DND-41 (cell line): Measurements from ENCODE around the gene UGT1A1.

ENCODE experiments used
- ATAC-seq: fragments of 200-7000 bp; cut with Tn5 transposase; 3 replicates; pipeline ENCODE4 v1.9.1; 2021; ENCODE audit warnings: low read depth; ENCODE audit not compliant: insufficient read depth
- DNase-seq: peaks from one replicate; pipeline ENCODE4 v3.0.0-alpha.2; 2020
- H2AFZ ChIP-seq: 2 replicates; pipeline ENCODE4 v1.6.0; 2012; ENCODE audit warnings: low read depth, low read length
- H3K27ac ChIP-seq: 2 replicates; pipeline ENCODE4 v1.5.1; 2012; ENCODE audit warnings: low read length, inconsistent platforms
- H3K27me3 ChIP-seq: fragments of 200-600 bp; sonication (generic); 2 replicates; pipeline ENCODE4 v1.6.0; 2012; ENCODE audit warnings: low read length, mild to moderate bottlenecking, inconsistent platforms; ENCODE audit not compliant: insufficient read depth, poor library complexity
- H3K36me3 ChIP-seq: 2 replicates; pipeline ENCODE4 v1.5.1; 2012; ENCODE audit warnings: low read length, inconsistent platforms; ENCODE audit not compliant: insufficient read depth
- H3K4me1 ChIP-seq: 2 replicates; pipeline ENCODE4 v1.5.1; 2012; ENCODE audit warnings: mild to moderate bottlenecking, low read length; ENCODE audit not compliant: insufficient read depth
- H3K4me2 ChIP-seq: 2 replicates; pipeline ENCODE4 v1.6.0; 2012; ENCODE audit warnings: mild to moderate bottlenecking, moderate library complexity, low read length, inconsistent platforms; ENCODE audit not compliant: insufficient read depth
- H3K4me3 ChIP-seq, 2 experiments: fragments of 200-600 bp in 1 of 2; shearing (Covaris generic) in 1 of 2; 2 replicates each; pipeline ENCODE4 v1.5.1; 2012 to 2016; ENCODE audit warnings: inconsistent platforms in 2 of 2, low read length in 2 of 2, mild to moderate bottlenecking in 2 of 2, low read depth in 1 of 2, moderate library complexity in 1 of 2
- H3K79me2 ChIP-seq: 2 replicates; pipeline ENCODE4 v1.6.0; 2012; ENCODE audit warnings: low read length, inconsistent platforms; ENCODE audit not compliant: insufficient read depth
- H3K9ac ChIP-seq: 2 replicates; pipeline ENCODE4 v1.6.0; 2012; ENCODE audit warnings: low read depth, mild to moderate bottlenecking, inconsistent platforms, low read length, moderate library complexity
- H3K9me3 ChIP-seq: 2 replicates; pipeline ENCODE4 v1.5.1; 2012; ENCODE audit warnings: low read length, moderate library complexity, mild to moderate bottlenecking, inconsistent platforms; ENCODE audit not compliant: insufficient read depth, severe bottlenecking
- H4K20me1 ChIP-seq: 2 replicates; pipeline ENCODE4 v1.6.0; 2012; ENCODE audit warnings: low read length; ENCODE audit not compliant: insufficient read depth
- CTCF ChIP-seq: IDR thresholded peaks from 2 replicates; pipeline ENCODE4 v1.5.1; 2012; ENCODE audit warnings: borderline replicate concordance, low read length, moderate library complexity, mild to moderate bottlenecking; ENCODE audit not compliant: poor library complexity, severe bottlenecking; ENCODE audit errors: extremely low read depth
- EZH2 ChIP-seq: IDR thresholded peaks from 3 replicates; pipeline ENCODE4 v1.6.1; 2012; ENCODE audit warnings: borderline replicate concordance, low read depth, mild to moderate bottlenecking, moderate library complexity, low read length, inconsistent platforms; ENCODE audit not compliant: severe bottlenecking

Gene UGT1A1

DNA sequence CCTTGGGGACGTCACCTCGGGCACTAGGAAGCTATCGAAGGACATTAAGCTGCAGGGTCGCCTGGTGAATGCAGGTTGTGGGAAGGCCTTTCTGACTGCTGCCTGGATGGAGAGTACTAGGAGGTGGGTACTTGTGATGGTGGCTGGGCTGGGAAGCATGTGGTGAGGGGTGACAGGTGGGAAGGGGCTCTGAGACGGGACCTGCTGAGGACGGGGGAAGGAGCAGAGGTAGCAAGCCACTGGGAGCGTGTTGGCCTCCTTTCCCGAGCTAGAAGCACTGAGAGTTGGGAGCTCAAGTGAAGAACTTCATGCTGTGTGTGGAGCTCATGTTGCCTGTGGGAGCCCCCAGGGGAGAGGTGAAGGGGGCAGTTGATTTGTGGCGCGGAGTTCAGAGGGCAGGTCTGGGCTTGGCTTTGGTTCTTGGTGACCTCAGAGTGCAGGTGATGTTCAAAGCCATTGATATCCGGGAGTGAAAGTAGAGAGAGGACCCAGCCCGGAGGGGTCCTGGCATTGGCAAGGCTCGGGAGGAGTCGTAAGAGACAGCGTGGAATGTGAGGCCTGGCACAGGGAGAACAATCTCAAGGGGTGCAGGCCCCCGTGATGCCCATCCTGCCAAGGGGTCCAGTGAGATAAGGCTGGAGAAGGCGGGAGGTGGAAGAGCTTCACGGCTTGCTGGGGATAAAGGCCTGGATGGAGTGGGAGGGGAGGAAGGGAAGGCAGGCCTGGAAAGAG is 31.2 kb downstream of the UGT1A1 start:
- Histone ChIP-seq H3K9me3 (no peaks in the 10 kb centered on the region), H3K4me1 (no peaks in the 10 kb centered on the region), H3K36me3 (no peaks in the 10 kb centered on the region), H3K9ac (no peak overlapping the region), H4K20me1 (no peaks in the 10 kb centered on the region), H3K27ac (no peak overlapping the region), H2AFZ (no peak overlapping the region), H3K4me2 (no peak overlapping the region), H3K27me3 (no peaks in the 10 kb centered on the region), H3K79me2 (no peaks in the 10 kb centered on the region), H3K4me3 (no peak overlapping the region)
- no peak for DNase-seq
- no peak for TF ChIP-seq CTCF
- no peak for ATAC-seq

DNA sequence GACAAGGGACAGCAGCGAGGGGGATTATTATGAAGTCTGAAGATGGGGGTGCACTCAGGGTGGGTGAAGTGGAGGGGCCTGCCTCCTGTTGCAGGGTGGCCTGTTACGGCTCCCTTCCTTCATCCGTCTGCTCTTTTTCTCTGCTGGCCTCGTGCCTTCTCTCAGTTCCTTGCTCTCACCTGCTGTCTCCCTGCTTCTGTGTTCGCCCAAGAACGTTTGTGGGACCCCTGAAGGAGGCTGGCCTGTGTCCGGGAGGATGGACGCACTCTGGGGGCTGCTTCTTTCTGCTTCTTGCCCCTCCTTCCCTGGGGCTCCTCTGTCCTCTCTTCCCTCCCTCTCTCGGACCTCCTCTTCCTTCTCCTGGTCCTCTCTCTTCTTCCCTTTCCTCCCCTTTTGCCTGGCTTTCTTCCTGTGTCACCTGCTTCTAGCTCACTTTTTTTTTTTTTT is 31.8 kb downstream of the UGT1A1 start:
- H3K9ac ChIP-seq: no peak overlapping the region
- H2AFZ ChIP-seq: no peak overlapping the region
- no peaks in the 10 kb centered on the region for H3K9me3 ChIP-seq
- no peaks in the 10 kb centered on the region for H3K79me2 ChIP-seq
- H4K20me1 ChIP-seq: no peaks in the 10 kb centered on the region
- ATAC-seq (no peak), DNase-seq (no peak)
- H3K4me3 ChIP-seq: no peak overlapping the region
- H3K4me1 ChIP-seq: no peaks in the 10 kb centered on the region
- H3K27ac ChIP-seq: no peak overlapping the region
- TF ChIP-seq CTCF (no peak), EZH2 (no peak)
- H3K36me3 ChIP-seq: no peaks in the 10 kb centered on the region
- H3K4me2 ChIP-seq: no peak overlapping the region
- no peaks in the 10 kb centered on the region for H3K27me3 ChIP-seq

DNA sequence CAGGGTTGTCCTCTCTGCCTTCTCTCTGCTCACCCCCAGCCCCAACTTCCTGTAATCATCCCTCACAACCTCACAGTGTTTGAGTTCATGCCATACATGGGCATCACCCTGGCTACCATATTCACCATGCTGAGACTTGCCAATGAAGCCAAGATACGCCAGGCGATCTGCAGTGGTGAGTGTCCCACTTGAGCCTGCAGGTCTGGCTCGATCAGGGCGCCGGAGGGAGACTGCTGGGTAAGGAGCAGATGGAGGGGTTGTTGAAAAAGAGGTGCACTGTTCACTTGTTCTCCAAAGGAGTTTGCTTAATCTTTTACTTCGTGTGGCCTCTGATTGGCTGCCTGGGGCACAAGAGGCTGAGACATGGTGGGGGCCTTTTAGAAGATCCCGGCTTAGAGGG is 32.6 kb downstream of the UGT1A1 start:
- ATAC-seq (no peak), DNase-seq (no peak)
- Histone ChIP-seq H3K79me2 (no peaks in the 10 kb centered on the region), H3K4me3 (no peak overlapping the region), H3K4me1 (no peaks in the 10 kb centered on the region), H3K27me3 (no peaks in the 10 kb centered on the region), H2AFZ (no peak overlapping the region), H4K20me1 (no peaks in the 10 kb centered on the region), H3K9me3 (no peaks in the 10 kb centered on the region), H3K36me3 (no peaks in the 10 kb centered on the region), H3K9ac (no peak overlapping the region), H3K4me2 (no peak overlapping the region), H3K27ac (no peak overlapping the region)
- TF ChIP-seq EZH2 (no peak), CTCF (no peak)
